GM21360 (cell line): ENCODE measurements around the gene MINK1.
"Not testable (repeated sequence)": the region's sequence is repeated elsewhere in the genome, so short reads cannot be mapped to it uniquely, and the experiment has no call there.

Source experiments
- ATAC-seq: cut with Tn5 transposase; IDR thresholded peaks from one replicate; pipeline ENCODE4 v1.9.1; 2021; ENCODE audit warnings: mild to moderate bottlenecking, moderate library complexity; ENCODE audit not compliant: unreplicated experiment

Gene MINK1

DNA sequence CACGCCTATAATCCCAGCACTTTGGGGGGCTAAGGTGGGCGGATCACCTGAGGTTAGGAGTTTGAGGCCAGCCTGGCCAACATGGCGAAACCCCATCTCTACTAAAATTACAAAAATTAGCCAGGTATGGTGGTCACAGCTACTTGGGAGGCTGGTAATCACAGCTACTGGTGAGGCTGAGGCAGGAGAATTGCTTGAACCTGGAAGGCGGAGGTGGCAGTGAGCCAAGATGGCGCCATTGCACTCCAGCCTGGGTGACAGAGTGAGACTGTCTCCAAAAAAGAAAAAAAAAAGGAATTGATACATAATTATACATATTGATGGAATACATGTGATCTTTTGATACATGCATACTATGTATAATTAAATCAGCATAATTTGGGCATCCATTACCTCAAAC is 34.4 kb downstream of the MINK1 start:
- not testable (repeated sequence) for ATAC-seq

DNA sequence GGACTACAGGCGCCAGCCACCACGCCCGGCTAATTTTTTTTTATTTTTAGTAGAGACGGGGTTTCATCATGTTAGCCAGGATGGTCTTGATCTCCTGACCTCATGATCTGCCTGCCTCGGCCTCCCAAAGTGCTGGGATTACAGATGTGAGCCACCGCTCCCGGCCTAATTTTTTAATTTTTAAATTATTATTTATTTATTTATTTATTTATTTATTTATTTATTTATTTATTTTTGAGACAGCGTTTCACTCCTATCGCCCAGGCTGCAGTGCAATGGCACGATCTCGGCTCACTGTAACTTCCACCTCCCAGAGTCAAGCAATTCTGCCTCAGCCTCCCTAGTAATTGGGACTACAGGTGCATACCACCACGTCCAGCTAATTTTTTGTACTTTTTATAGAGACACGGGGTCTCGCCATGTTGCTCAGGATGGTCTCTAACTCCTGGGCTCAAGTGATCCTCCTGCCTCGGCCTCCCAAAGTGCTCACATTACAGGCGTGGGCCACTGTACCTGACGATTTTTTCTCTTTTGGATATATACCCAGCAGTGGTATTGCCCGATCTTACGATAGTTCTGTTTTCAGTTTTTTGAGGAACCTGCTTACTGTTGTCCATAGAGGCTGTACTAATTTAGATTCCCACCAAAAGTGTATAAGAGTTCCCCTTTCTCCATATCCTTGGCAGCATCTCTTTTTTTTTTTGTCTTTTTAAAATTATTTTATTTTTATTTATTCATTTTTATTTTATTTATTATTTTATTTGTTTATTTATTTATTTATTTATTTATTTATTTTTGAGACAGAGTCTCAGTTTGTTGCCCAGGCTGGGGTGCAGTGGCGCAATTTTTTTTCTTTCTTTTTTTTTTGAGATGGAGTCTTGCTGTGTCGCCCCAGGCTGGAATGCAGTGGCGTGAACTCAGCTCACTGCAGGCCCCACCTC is 36.2 kb downstream of the MINK1 start:
- ATAC-seq: not testable (repeated sequence)

DNA sequence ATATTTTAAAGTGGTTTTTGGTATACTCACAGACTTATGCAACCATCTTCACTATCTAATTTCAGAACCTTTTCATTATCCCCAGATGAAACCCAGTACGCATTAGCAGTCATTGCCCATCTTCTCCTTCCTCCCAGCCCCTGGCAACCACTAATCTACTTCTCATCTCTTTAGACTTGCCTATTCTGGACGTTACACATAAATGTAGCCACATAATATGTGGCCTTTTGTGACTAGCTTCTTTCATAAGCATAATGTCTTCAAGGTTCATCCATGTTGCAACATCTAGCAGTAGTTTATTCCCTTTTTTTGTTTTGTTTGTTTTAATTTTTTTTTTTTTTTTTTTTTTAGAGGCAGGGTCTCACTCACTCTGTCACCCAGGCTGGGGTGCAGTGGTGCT is 37.7 kb downstream of the MINK1 start:
- ATAC-seq: no peak

DNA sequence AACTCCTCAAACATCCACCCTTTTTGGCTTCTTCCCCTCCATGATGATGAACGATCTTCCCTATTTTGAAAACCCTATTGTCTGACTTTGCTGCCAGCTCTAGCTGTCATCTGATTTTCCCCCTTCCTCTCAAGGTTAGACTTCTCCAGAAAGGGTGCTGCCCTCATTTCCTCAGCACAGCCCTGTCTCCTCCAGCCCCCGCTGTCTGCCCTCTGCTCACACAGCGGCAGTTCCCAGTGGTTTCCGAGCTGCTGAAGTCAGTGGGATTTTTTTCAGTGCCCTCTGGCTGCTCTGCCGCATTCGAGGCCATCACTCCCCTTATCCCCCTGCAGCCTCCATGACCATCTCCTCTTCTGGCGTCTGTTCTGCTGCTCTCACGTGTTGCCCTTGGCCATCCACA is 39.6 kb downstream of the MINK1 start:
- ATAC-seq: no peak

DNA sequence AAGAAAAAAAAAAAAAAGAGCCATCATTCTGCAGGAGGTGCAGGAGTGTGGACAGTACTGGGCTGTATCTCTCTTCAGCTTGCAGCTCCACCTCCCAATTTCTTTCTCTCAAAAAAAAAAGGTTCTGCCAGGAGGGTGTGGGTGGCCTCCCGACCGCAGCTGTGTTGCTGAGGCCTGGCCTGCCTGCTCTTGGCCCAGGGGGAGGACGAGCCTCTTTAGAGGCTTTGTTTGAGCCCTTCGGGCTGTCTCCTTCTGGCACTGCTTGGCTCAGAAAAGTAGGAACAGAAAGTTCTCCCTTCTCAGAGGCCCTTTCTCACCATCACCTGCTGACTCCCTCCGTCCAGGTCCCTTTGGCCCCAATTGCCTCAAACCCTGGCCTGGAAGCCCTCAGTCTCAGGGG is 43.9 kb downstream of the MINK1 start:
- ATAC-seq: no peak

DNA sequence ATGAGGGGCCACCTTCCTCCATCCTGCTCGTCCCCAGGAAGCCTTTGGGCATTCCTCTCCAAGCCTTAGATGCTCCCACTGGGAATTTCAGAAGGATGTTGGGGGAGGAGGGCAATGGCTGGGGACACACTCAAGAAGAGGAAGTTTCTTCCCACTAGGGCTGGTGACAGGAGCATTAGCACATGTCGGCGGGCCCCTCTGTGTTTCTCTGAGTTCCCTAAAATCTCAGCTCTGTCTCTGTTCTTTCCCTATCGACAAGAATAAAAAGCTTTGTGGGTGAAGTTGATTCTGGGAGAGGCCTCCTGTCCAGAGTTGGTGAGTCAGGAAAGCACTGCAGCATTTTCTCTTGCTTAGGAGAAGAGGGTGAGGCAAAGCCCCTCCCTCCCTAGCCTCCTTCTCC is 46.5 kb downstream of the MINK1 start:
- ATAC-seq: no peak

DNA sequence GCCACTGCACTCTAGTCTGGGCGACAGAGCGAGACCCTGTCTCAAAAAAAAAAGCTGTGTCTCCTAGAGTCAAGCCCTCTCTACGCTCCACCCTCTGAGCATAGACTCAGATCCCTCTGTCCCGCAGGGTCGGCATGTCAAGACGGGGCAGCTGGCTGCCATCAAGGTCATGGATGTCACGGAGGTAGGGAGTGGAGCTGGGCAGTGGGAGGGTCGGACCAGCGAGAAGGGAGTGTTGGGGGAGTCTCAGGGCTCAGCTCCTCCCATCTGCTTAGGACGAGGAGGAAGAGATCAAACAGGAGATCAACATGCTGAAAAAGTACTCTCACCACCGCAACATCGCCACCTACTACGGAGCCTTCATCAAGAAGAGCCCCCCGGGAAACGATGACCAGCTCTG is 47.7 kb downstream of the MINK1 start:
- no peak for ATAC-seq

DNA sequence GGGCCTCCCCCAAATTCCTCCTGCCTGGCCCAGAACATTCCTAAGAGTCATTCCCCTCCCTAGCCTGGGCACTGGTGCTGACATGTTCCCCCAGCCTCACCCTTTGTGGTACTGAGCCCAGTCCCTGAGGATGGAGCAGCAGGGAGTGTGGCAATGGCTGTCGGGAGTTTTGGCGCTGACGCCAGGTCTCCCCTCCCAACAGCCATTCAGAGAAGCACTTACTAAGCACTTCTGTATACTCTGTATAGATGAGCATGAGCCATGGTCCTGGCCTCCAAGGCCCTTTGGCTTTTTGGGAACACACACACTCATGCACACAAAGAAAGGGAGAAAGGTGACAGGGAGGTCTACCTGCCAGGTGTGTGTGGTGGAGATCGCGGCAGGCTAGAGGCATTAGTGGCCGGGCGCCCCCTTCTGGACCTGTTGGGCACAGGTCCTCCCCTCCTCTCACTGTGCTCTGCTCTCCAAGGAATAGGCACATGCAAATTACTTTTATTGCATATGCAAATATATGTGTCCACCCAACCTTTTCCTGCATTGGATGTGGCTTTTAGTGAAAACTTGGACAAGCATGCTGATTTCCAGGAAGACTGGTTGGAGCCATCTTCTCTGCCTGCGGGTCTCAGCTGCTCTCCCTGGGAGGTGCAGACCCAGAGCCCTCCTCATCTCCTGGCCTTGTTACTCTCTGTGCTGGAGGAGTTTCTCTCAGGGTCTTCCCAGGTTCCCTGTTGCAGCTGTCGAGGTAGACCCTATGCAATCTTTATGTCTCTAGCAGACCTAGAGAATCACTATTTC is 48.8 kb downstream of the MINK1 start:
- ATAC-seq: no peak

DNA sequence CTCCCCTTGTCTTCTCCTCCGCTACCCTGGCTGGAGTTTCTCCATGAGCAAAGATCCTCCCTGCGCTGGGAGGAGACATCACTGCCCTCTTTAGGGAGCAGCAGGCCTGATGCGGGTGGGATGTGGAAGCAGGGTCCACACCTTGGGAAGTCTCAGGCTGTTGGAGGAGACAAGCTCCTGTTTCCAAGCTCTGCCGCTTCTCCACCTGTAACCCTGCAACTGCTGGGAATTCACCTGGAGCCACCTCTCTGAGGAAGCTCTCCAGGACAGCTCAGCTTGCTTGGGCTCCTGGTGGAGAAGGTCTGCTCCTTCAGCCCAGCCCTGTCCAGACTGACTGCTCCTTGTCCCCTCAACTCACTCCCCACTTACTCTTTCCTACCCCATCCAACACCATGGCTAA is 51.3 kb downstream of the MINK1 start:
- no peak for ATAC-seq

DNA sequence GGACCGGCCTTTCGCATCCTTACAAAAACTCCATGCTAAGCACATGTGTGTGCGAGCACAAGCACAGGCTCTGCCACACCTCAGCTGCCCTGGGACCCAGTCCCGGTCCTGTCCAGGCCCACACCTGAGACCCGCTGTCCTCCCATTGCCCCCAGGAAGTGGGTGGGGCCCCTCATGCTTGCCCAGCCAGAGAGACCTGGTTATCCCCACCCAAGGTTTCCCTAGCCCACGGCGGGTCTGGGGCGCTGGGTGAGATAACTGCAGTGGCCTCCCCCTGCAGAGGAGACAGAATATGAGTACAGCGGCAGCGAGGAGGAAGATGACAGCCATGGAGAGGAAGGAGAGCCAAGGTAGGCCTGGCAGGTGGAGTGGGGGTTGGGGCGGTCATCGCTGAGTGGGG is 53.7 kb downstream of the MINK1 start:
- no peak for ATAC-seq

DNA sequence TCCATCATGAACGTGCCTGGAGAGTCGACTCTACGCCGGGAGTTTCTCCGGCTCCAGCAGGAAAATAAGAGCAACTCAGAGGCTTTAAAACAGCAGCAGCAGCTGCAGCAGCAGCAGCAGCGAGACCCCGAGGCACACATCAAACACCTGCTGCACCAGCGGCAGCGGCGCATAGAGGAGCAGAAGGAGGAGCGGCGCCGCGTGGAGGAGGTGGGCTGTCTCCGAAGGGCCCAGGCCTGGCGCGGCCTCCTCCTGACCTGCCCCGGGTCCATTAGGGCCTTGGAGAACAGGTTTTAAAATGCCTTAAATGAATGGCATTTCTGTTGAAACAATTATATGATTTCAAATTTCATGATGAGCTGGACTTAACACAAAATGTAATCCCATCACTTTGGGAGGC is 54.4 kb downstream of the MINK1 start:
- no peak for ATAC-seq

DNA sequence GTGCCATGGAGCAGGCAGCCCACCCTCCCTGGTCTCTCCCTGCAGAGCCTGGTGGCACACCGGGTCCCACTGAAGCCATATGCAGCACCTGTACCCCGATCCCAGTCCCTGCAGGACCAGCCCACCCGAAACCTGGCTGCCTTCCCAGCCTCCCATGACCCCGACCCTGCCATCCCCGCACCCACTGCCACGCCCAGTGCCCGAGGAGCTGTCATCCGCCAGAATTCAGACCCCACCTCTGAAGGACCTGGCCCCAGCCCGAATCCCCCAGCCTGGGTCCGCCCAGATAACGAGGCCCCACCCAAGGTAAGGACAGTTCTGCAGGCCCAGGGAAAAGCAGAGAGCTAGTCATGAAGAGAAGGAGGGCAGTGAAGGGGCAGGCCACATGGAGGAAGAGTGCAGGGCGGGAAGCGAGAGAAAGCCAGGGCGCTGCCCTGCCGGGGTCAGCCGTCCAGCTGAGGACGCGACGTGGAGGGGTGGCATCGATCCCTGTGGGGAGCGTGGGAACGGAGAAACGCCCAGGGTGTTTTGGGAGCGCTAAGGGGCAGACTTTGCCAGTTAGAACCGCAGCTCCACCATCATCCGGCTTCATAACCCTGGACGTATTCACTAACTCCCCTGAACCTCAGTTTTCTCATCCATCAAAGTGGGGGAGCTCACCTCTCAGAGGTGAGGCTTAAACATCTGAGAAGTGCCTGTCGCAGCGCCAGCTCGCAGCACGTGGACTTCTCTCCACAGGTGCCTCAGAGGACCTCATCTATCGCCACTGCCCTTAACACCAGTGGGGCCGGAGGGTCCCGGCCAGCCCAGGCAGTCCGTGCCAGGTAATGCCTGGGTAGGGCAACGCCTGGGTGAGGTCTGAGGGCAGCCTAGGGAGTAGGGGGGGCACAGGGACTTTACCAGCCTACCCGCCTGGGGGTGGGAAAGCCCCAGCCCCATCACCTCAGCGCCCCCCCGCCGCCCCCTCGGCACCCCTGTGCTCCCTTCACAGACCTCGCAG is 58.6 kb downstream of the MINK1 start:
- ATAC-seq: no peak

DNA sequence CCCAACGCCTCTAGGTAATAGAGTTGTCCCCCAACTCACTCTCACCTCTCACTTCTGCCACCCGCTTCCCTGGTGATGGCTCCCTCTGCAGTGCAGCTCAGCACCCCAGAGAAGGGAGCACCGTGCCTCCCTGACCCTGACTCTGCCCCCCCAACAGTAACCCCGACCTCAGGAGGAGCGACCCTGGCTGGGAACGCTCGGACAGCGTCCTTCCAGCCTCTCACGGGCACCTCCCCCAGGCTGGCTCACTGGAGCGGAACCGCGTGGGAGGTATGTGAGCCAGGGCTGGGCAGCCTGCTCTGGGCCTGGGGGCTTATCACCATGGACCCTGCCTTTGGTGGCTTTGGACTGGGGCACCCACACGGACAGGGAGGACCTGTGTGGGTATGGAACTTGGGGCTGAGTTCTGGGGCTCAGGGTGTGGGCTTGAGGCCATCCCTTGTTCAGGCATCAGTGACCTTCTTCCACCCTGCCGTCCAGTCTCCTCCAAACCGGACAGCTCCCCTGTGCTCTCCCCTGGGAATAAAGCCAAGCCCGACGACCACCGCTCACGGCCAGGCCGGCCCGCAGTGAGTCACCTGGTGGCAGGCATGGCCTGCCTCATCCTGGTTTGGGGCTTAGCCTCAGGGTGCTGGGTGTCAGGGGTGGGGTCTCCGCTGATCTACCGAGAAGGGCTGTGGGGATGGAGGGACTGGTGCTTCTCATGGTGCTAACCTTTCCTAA is 59.5 kb downstream of the MINK1 start:
- no peak for ATAC-seq

DNA sequence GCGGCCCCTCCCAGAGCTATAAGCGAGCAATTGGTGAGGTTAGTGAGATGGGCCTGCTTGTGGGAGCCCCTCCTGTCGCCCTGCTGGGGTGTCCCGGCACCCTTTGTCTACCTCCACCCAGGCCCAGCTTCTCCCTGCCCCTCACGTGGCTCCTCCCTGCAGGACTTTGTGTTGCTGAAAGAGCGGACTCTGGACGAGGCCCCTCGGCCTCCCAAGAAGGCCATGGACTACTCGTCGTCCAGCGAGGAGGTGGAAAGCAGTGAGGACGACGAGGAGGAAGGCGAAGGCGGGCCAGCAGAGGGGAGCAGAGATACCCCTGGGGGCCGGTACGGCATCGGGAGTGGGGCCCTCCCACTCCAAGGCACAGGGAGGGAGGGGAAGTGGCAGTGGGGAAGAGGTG is 60.1 kb downstream of the MINK1 start:
- ATAC-seq: no peak

DNA sequence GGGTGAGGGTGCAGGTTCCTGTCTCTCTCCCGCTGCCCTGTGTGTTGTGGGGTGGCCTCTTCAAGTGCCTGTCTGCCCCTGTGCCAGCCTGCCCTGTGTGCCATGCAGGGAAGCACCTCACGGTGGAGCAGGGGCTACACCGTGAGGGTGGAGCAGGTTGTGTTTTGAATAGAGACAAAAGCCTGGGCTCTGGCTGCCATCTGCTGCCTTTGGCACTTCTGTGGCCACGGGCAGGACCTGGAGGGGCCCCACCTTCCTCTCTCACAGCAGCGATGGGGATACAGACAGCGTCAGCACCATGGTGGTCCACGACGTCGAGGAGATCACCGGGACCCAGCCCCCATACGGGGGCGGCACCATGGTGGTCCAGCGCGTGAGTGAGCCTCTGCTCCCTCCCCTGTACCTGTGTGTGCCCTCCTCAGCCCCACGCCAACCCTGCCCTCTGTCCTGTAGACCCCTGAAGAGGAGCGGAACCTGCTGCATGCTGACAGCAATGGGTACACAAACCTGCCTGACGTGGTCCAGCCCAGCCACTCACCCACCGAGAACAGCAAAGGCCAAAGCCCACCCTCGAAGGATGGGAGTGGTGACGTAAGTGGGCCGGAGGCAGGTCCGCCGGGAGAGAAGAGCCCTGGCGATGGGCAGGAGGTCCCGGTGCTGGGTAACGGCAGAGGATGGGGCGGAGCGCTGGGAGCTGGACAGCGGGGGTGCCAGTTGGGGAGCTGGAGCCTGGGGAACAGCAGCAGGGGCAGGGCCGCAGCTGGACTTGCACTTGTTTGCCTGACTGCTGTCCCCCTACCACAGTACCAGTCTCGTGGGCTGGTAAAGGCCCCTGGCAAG is 60.8 kb downstream of the MINK1 start:
- ATAC-seq: no peak

DNA sequence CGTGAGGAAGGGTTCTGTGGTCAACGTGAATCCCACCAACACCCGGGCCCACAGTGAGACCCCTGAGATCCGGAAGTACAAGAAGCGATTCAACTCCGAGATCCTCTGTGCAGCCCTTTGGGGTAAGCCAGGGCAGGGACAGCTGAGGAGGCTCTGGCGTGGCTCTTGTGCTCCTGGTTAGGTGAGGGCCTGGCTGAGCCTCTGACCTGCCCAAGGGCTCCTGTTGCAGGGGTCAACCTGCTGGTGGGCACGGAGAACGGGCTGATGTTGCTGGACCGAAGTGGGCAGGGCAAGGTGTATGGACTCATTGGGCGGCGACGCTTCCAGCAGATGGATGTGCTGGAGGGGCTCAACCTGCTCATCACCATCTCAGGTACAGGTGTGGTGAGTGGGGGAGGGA is 62.0 kb downstream of the MINK1 start:
- no peak for ATAC-seq

DNA sequence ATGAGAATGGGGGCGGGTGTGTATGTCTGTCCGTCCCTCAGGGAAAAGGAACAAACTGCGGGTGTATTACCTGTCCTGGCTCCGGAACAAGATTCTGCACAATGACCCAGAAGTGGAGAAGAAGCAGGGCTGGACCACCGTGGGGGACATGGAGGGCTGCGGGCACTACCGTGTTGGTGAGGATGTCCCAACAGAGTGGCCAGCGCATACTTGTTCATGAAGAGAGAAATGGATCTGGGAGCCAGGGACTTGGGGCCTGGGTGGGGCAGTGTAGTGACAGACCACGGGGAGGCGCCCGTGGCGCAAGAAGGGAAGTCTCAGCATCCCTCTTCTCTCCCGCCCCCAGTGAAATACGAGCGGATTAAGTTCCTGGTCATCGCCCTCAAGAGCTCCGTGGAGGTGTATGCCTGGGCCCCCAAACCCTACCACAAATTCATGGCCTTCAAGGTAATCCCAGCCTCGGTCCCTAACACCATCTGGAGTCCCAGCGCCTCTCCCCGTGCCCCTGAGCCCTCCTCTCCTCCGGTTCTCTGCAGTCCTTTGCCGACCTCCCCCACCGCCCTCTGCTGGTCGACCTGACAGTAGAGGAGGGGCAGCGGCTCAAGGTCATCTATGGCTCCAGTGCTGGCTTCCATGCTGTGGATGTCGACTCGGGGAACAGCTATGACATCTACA is 62.7 kb downstream of the MINK1 start:
- no peak for ATAC-seq

DNA sequence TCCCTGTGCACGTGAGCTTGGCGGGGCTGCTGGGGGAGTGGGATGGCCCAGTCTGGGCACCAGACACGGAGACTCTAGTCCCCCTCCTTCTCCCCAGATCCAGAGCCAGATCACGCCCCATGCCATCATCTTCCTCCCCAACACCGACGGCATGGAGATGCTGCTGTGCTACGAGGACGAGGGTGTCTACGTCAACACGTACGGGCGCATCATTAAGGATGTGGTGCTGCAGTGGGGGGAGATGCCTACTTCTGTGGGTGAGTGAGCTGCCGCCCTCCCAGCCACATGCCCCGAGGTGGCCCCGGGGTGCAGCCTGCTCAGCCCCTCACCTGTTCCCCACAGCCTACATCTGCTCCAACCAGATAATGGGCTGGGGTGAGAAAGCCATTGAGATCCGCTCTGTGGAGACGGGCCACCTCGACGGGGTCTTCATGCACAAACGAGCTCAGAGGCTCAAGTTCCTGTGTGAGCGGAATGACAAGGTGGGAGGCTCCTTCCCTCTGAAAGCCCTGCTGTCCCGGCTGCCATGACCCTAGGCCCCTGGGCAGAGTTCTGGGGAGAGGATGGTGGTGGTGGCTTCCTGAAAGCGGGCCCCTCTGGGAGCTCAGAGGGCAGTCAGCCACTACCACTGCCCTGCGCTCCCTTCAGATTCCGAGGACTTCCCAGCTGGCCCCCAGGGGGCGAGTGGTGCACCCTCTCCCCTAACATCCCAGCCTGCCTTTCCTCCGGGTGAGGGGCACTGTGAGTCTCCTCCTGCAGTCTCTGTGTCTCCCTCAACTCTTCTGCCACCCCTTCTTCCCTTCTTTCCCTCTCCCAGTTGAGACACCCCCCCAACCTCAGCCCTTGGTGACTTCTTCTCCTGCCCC is 63.4 kb downstream of the MINK1 start:
- no peak for ATAC-seq
